ENCODE measurements around the gene CAVIN3.

DNA sequence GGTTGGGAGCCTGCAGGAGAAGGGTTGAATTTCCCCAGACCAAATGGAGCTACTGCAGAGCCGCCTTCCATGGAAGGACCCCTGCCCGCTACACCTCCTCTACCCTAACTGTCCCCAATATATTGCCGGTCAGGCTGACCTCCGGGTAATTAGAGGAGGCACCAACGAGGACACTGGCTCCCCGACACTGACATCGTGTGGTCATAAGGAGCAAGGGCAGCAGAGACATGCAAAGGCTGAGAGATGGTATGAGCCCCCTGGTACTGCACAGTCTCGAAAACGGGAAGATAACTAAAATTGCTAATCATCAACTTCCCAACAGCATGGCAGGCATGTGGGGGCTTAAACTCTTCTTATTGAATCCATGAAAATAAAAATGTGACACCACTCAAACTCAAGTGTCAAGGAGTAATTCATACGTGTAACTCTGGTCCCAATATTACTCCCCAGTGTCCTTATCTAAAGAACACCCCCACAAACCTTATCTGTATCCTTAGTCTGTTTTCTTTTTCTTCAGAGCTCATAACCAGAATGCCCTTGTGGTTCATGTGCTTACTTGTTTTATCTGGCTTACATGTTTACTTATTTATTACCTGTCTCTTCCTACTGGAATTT is 4.4 kb downstream of the CAVIN3 start:
- TF ChIP-seq, protein P1, sequence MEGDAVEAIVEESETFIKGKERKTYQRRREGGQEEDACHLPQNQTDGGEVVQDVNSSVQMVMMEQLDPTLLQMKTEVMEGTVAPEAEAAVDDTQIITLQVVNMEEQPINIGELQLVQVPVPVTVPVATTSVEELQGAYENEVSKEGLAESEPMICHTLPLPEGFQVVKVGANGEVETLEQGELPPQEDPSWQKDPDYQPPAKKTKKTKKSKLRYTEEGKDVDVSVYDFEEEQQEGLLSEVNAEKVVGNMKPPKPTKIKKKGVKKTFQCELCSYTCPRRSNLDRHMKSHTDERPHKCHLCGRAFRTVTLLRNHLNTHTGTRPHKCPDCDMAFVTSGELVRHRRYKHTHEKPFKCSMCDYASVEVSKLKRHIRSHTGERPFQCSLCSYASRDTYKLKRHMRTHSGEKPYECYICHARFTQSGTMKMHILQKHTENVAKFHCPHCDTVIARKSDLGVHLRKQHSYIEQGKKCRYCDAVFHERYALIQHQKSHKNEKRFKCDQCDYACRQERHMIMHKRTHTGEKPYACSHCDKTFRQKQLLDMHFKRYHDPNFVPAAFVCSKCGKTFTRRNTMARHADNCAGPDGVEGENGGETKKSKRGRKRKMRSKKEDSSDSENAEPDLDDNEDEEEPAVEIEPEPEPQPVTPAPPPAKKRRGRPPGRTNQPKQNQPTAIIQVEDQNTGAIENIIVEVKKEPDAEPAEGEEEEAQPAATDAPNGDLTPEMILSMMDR (IDR thresholded peaks at IDR 0.05), result peak; percentile 87
- no peak for TF ChIP-seq ZFX (IDR thresholded peaks at IDR 0.05; ENCODE audit: borderline replicate concordance)
